ENCODE results near the gene GAB2. TPM values are rescaled to one million over a fixed set of nuclear protein-coding genes. Genes with fewer than 3 reads are reported as not detected.

GAB2 gene
- total and polyA plus RNA-seq, 2 donors (not counting 1 experiment from before 2014, with no cell fraction given) = 5.8 to 85.9 TPM

DNA sequence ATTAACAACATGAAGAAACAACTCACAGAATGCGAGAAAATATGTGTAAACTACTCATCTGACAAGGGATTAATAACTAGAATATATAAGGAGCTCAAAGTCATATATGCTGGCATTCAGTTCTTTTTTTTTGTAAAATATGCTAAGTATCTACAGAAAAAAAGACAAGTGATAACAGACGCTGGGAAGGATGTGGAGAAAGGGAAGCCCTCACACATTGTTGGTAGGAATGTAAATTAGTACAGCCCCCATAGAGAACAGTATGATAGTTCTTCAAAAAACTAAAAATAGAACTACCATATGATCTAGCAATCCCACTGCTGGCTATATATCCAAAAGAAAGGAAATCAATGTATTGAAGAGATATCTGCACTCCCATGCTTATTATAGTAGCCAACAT lies 13.8 kb downstream of the GAB2 start:
- Histone ChIP-seq H3K9ac (ENCODE audit: low read length) (no peak overlapping the region), H3K27ac (ENCODE audit: low read length in 2 of 2) (no peak overlapping the region), H3K9me3 (ENCODE audit: control extremely low read depth in 1 of 3, control insufficient read depth in 2 of 3, insufficient read depth in 1 of 3, low read length in 2 of 3) (peaks cover 0 to 2% (median 0%) of the 10 kb centered on the region in 3 donors), H4K20me1 (ENCODE audit: control insufficient read depth, insufficient read depth, low read length, poor library complexity, severe bottlenecking) (no peaks in the 10 kb centered on the region), H3K4me3 (ENCODE audit: control extremely low read depth in 1 of 5, extremely low read depth in 1 of 5, insufficient read depth in 1 of 5, low read depth in 2 of 5, low read length in 4 of 5) (no peak overlapping the region), H3K4me1 (ENCODE audit: control insufficient read depth in 2 of 2, insufficient read depth in 2 of 2, low read length in 2 of 2) (peaks cover 5 to 6% of the 10 kb centered on the region in 2 donors), H2AFZ (ENCODE audit: insufficient read depth, low read depth, low read length, poor library complexity, severe bottlenecking) (no peak overlapping the region), H3K36me3 (replicated peaks in 1 of 2; ENCODE audit: control extremely low read depth in 1 of 2, control insufficient read depth in 1 of 2, extremely low read depth in 1 of 2, insufficient read depth in 2 of 2, low read length in 1 of 2) (no peaks in the 10 kb centered on the region), H3K79me2 (ENCODE audit: control insufficient read depth, insufficient read depth, low read length) (peaks cover 77% of the 10 kb centered on the region), H3K4me2 (replicated peaks; ENCODE audit: low read depth, low read length, poor library complexity, severe bottlenecking) (no peak overlapping the region), H3K27me3 (replicated peaks in 1 of 4; ENCODE audit: control extremely low read depth in 1 of 4, control insufficient read depth in 3 of 4, insufficient read depth in 4 of 4, low read length in 3 of 4) (no peaks in the 10 kb centered on the region)
- peaks cover 42% of the 10 kb centered on the region for H3K4me1 Mint-ChIP-seq
- no CpG with 5 or more reads among the region's 2 CpGs for WGBS (ENCODE audit: insufficient coverage)
- no peak for ATAC-seq (ENCODE audit: low read depth)
- H3K9me3 Mint-ChIP-seq (ENCODE audit: insufficient read depth) = no peaks in the 10 kb centered on the region
- no peak overlapping the region for H3K27ac Mint-ChIP-seq
- CTCF ChIA-PET = no interaction called here
- no peak for DNase-seq
- POLR2A ChIA-PET = no interaction called here
- intact Hi-C loops (cut with micrococcal nuclease) = no loop called here
- TF ChIP-seq EZH2 (IDR thresholded peaks at IDR 0.05; ENCODE audit: borderline replicate concordance, insufficient read depth, low read depth, low read length, poor library complexity, severe bottlenecking) = no peak
- TF ChIP-seq, protein P1, sequence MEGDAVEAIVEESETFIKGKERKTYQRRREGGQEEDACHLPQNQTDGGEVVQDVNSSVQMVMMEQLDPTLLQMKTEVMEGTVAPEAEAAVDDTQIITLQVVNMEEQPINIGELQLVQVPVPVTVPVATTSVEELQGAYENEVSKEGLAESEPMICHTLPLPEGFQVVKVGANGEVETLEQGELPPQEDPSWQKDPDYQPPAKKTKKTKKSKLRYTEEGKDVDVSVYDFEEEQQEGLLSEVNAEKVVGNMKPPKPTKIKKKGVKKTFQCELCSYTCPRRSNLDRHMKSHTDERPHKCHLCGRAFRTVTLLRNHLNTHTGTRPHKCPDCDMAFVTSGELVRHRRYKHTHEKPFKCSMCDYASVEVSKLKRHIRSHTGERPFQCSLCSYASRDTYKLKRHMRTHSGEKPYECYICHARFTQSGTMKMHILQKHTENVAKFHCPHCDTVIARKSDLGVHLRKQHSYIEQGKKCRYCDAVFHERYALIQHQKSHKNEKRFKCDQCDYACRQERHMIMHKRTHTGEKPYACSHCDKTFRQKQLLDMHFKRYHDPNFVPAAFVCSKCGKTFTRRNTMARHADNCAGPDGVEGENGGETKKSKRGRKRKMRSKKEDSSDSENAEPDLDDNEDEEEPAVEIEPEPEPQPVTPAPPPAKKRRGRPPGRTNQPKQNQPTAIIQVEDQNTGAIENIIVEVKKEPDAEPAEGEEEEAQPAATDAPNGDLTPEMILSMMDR (IDR thresholded peaks at IDR 0.05) = no peak
- H3K27me3 Mint-ChIP-seq = no peaks in the 10 kb centered on the region
- H3K4me3 Mint-ChIP-seq = no peak overlapping the region

DNA sequence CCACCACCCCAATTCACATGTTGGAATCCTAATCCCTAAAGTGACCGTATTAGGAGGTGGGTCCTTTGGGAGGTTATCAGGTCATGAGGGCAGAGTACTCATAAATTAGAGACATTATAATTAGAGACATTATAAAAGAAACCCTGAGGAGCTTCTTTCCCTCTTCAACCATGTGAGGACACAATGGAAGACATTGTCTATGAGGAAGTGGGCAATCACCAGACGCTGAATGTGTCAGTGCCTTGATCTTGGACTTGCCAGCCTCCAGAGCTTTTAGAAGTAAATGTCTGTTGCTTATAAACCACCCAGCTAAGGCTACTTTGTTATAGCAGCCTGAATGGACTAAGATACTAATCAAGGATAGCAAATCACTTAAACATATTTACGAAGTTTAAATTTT lies 14.8 kb downstream of the GAB2 start:
- Mint-ChIP-seq H3K27ac (no peak overlapping the region), H3K4me1 (peaks cover 41% of the 10 kb centered on the region), H3K4me3 (no peak overlapping the region), H3K9me3 (ENCODE audit: insufficient read depth) (no peaks in the 10 kb centered on the region), H3K27me3 (no peaks in the 10 kb centered on the region)
- 100% methylated on average over 1 of the region's 3 CpGs for WGBS (ENCODE audit: insufficient coverage)
- DNase-seq (no peak), ATAC-seq (ENCODE audit: low read depth) (no peak)
- H3K9me3 ChIP-seq (ENCODE audit: control extremely low read depth in 1 of 3, control insufficient read depth in 2 of 3, insufficient read depth in 1 of 3, low read length in 2 of 3) = no peaks in the 10 kb centered on the region
- no peak overlapping the region for H3K4me3 ChIP-seq (ENCODE audit: control extremely low read depth in 1 of 5, extremely low read depth in 1 of 5, insufficient read depth in 1 of 5, low read depth in 2 of 5, low read length in 4 of 5)
- CTCF ChIA-PET = interaction anchor here (0.8 kb wide), 1 partner anchor 10 kb away, joined by 3 read pairs; no protein-coding TSS in a partner anchor
- H2AFZ ChIP-seq (ENCODE audit: insufficient read depth, low read depth, low read length, poor library complexity, severe bottlenecking) = no peak overlapping the region
- H3K79me2 ChIP-seq (ENCODE audit: control insufficient read depth, insufficient read depth, low read length) = peaks cover 74% of the 10 kb centered on the region
- H3K36me3 ChIP-seq (replicated peaks in 1 of 2; ENCODE audit: control extremely low read depth in 1 of 2, control insufficient read depth in 1 of 2, extremely low read depth in 1 of 2, insufficient read depth in 2 of 2, low read length in 1 of 2) = no peaks in the 10 kb centered on the region
- H3K9ac ChIP-seq (ENCODE audit: low read length) = no peak overlapping the region
- H3K4me1 ChIP-seq (ENCODE audit: control insufficient read depth in 2 of 2, insufficient read depth in 2 of 2, low read length in 2 of 2) = peaks cover 4 to 9% of the 10 kb centered on the region in 2 donors
- TF ChIP-seq, protein P1 (IDR thresholded peaks at IDR 0.05) = no peak
- H4K20me1 ChIP-seq (ENCODE audit: control insufficient read depth, insufficient read depth, low read length, poor library complexity, severe bottlenecking) = no peaks in the 10 kb centered on the region
- H3K27me3 ChIP-seq (replicated peaks in 1 of 4; ENCODE audit: control extremely low read depth in 1 of 4, control insufficient read depth in 3 of 4, insufficient read depth in 4 of 4, low read length in 3 of 4) = no peaks in the 10 kb centered on the region
- H3K4me2 ChIP-seq (replicated peaks; ENCODE audit: low read depth, low read length, poor library complexity, severe bottlenecking) = no peak overlapping the region
- H3K27ac ChIP-seq (ENCODE audit: low read length in 2 of 2) = no peak overlapping the region
- POLR2A ChIA-PET = no interaction called here
- intact Hi-C loops (cut with micrococcal nuclease) = no loop called here
